ENCODE measurements around the gene DNAJB12.

The DNAJB12 gene

DNA sequence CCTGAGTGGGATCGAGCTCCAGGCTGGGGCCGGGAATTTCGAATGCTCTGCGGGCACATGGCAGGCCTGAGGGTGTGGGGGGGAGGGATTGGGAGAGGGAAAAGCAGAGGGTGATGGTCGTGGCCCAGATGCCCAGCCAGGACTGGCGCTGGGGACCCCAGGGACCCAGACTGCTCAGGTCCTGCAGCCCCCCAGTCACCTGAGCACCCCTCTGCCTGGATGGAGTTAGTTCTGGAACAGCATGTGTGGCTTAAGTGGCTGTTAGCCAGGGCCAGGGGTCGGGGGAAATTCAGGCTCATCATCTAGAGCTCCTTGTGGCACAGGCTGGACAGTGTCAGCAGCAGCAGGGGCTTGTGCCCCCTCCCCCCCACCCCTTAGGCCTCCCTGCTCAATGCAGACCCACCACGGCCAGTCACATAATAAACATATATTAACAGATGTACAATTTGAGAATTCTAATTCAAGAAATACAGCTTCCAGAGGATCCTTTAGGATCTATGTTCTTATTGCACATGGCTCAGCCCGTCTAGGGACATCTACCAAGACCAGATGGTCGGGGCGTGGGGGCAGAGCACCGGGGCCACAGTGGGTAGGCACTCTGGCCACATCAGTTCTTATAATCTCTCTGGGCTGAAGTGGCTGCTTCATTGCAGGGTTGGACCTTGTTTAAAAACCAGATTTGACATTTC, 22.2 kb downstream of the DNAJB12 start:
- DNase-seq = no peak
- in situ Hi-C loops (cut with HindIII; ENCODE audit: low pct_ligation_motif_present, low sequenced_read_pairs) = no loop called here
- Histone ChIP-seq H3K27ac (peak overlapping the region; percentile 64), H3K4me3 (ENCODE audit: low read depth, low read length) (no peak overlapping the region), H3K27me3 (replicated peaks) (no peaks in the 10 kb centered on the region), H3K36me3 (replicated peaks) (peaks cover 20% of the 10 kb centered on the region)
- TF ChIP-seq CTCF (IDR thresholded peaks at IDR 0.05; ENCODE audit: low read depth, low read length, missing control alignments) = no peak

DNA sequence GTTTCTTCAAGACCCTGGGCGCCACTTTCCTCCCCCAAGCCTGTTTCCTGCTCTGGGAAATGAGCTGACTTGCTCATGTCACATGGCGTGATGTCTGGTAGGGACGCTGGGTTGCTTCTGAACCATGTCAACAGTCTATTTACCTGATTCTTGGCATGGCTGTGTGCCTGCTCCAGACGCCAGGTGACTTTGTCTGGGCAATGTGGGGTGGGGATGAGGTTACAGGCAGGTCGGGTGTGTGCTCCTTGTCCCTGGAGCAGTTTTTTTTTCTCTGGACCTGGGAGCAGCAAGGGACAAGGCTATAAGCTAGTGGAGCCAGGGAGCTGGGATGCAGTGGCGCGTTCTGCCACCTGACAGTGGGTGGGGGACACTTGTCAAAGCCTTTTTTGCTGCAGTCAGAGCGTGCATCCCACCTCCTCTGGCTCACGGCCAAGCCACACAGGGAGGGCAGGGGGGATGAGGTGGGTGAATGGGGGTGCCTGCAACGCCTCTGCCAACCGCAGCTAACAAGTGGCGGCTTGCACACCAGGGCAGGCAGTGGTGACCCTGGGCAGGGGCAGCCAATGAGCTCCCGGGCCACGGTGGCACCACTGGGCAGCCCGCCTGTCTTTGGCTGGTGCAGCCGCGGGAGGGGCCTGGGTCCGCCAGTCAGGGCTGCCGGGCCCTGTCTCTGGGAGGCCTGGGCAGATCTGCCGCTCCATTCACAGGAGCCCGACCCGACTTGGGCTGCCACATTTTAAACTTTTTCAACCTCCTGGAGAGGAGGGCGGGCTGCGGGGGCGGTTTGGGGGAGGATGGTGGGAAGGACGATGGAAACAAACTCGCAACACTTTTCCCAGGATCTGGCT, 22.9 kb downstream of the DNAJB12 start:
- peak; percentile 44 for TF ChIP-seq CTCF (IDR thresholded peaks at IDR 0.05; ENCODE audit: low read depth, low read length, missing control alignments)
- peak; percentile 68 for DNase-seq
- Histone ChIP-seq H3K27me3 (replicated peaks) (no peaks in the 10 kb centered on the region), H3K4me3 (ENCODE audit: low read depth, low read length) (no peak overlapping the region), H3K27ac (peak overlapping the region; percentile 64), H3K36me3 (replicated peaks) (peaks cover 16% of the 10 kb centered on the region)
- in situ Hi-C loops (cut with HindIII; ENCODE audit: low pct_ligation_motif_present, low sequenced_read_pairs) = no loop called here

DNA sequence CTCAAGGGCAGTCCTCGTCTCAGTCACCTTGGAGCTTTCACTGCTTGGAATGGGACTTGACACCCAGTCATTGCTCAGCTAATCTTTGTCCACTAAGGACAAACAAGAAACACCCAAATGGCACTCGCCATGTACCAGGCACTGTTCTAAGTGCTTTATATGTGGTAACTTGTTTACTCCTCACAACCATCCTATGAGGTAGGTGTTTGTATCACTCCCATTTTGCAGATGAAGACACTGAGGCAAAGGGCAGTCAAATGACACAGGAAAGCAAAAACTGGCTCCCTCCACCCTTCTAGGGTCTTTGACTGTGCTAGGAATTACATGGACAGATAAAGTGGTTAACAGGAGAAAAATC, 24.7 kb downstream of the DNAJB12 start:
- no peak for DNase-seq
- H3K4me3 ChIP-seq (ENCODE audit: low read depth, low read length) = no peak overlapping the region
- in situ Hi-C loops (cut with HindIII; ENCODE audit: low pct_ligation_motif_present, low sequenced_read_pairs) = no loop called here
- peaks cover 5% of the 10 kb centered on the region for H3K36me3 ChIP-seq (replicated peaks)
- TF ChIP-seq CTCF (IDR thresholded peaks at IDR 0.05; ENCODE audit: low read depth, low read length, missing control alignments) = no peak
- no peaks in the 10 kb centered on the region for H3K27me3 ChIP-seq (replicated peaks)
- no peak overlapping the region for H3K27ac ChIP-seq

- no peak overlapping the region for H3K4me3 ChIP-seq (ENCODE audit: low read depth, low read length)
- H3K27ac ChIP-seq = no peak overlapping the region
- in situ Hi-C loops (cut with HindIII; ENCODE audit: low pct_ligation_motif_present, low sequenced_read_pairs) = no loop called here
- H3K36me3 ChIP-seq (replicated peaks) = peaks cover 5% of the 10 kb centered on the region
- H3K27me3 ChIP-seq (replicated peaks) = no peaks in the 10 kb centered on the region
- DNase-seq = no peak
- TF ChIP-seq CTCF (IDR thresholded peaks at IDR 0.05; ENCODE audit: low read depth, low read length, missing control alignments) = no peak
Measured at GRCh38 chr10:72329290-72330068, 25.2 kb downstream of the DNAJB12 start.

DNA sequence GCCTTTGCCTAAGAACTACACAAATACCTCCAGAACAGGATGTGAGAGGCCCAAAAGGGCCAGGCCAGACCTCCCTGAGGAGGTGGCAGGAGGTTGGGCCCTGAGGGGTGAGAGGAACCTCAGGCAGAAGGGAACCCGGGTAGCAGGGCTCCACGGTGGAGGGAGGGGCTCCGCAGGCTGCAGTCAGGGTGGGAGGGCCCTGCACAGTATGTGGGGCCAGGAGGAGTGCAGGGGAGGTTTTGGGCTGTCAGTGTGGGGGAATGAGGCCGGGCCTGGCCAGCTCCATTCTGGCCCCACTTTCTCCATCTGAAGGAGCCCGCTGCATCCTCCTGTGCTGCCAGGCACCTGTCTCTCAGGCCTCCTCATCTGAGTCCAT, 25.9 kb downstream of the DNAJB12 start:
- Histone ChIP-seq H3K4me3 (ENCODE audit: low read depth, low read length) (no peak overlapping the region), H3K36me3 (replicated peaks) (peaks cover 5% of the 10 kb centered on the region), H3K27ac (no peak overlapping the region), H3K27me3 (replicated peaks) (no peaks in the 10 kb centered on the region)
- TF ChIP-seq CTCF (IDR thresholded peaks at IDR 0.05; ENCODE audit: low read depth, low read length, missing control alignments) = no peak
- DNase-seq = no peak
- in situ Hi-C loops (cut with HindIII; ENCODE audit: low pct_ligation_motif_present, low sequenced_read_pairs) = no loop called here
